HCT116 (cell line): ENCODE measurements around the gene KRT37. TPM values are rescaled to one million over a fixed set of nuclear protein-coding genes. Genes with fewer than 3 reads are reported as not detected.

ENCODE experiments used
- ATAC-seq: fragments of 200-7000 bp; cut with Tn5 transposase; 2 replicates; pipeline ENCODE4 v1.9.1; 2020; ENCODE audit warnings: mild to moderate bottlenecking, moderate library complexity
- BruUV-seq: library from RNA; stranded (reverse); fragments of 400-500 nt; replicated peaks from 2 replicates; lab custom pipeline; 2021; lab: Mats Ljungman, UMichigan
- CTCF ChIA-PET: fragments of 300-600 bp; sonication (Branson Sonifier 250); formaldehyde crosslinking; loops from one replicate; lab custom pipeline; 2021; ENCODE audit warnings: antibody characterized with exemption; lab: Charles Lee
- POLR2A ChIA-PET: fragments of 300-600, 350-600 bp; sonication (Branson Sonifier 250); formaldehyde crosslinking; loops from one replicate; lab custom pipeline; 2021; ENCODE audit warnings: antibody characterized with exemption; lab: Charles Lee
- RAD21 ChIA-PET, 2 experiments: fragments of 300-600 bp; sonication (Branson Sonifier 250); formaldehyde crosslinking; loops; one replicate each; lab custom pipeline; 2023; ENCODE audit warnings: low total read pairs in 2 of 2; ENCODE audit not compliant: uncharacterized antibody in 2 of 2, unreplicated experiment in 2 of 2, low non-redundant PET in 1 of 2; lab: Charles Lee
- DNase-seq: peaks from one replicate; pipeline ENCODE4 v3.0.0-alpha.2; 2010; ENCODE audit warnings: low read depth, low spot score
- H2AFZ ChIP-seq: fragments of 200-600 bp; shearing (Covaris generic), sonication (generic); 2 replicates; pipeline ENCODE4 v1.6.1; 2017; ENCODE audit warnings: low read depth, mixed run types, mixed read lengths, antibody characterized with exemption, low read length; ENCODE audit not compliant: poor library complexity, severe bottlenecking
- H3K27ac ChIP-seq: 2 replicates; pipeline ENCODE4 v1.5.1; 2012; ENCODE audit warnings: low read depth, low read length
- H3K27me3 ChIP-seq: fragments of 200-600 bp; sonication (generic); 2 replicates; pipeline ENCODE4 v1.6.1; 2016; ENCODE audit warnings: mixed run types, low read length, mixed read lengths; ENCODE audit not compliant: insufficient read depth
- H3K36me3 ChIP-seq, 2 experiments: fragments of 200-500 bp in 1 of 2; fragments of 200-600 bp in 1 of 2; sonication (Bioruptor generic) in 1 of 2; sonication (generic) in 1 of 2; 2 replicates each; pipeline versions ENCODE4 v1.5.1 to v1.6.1; 2014 to 2016; ENCODE audit warnings: low read length in 2 of 2, inconsistent platforms in 1 of 2, mixed read lengths in 1 of 2, mixed run types in 1 of 2; ENCODE audit not compliant: insufficient read depth in 2 of 2, control insufficient read depth in 1 of 2
- H3K4me1 ChIP-seq, 2 experiments: fragments of 200-600 bp in 1 of 2; sonication (generic) in 1 of 2; 2 replicates each; pipeline versions ENCODE4 v1.5.1 to v1.6.1; 2012 to 2017; ENCODE audit warnings: low read length in 2 of 2, inconsistent platforms in 1 of 2, mild to moderate bottlenecking in 1 of 2, mixed read lengths in 1 of 2, mixed run types in 1 of 2, moderate library complexity in 1 of 2; ENCODE audit not compliant: insufficient read depth in 2 of 2, control insufficient read depth in 1 of 2
- H3K4me2 ChIP-seq: fragments of 200-600 bp; sonication (generic); 2 replicates; pipeline ENCODE4 v1.6.1; 2017; ENCODE audit warnings: mixed run types, low read length, mixed read lengths
- H3K4me3 ChIP-seq, 2 experiments: fragments of 200-600 bp in 1 of 2; sonication (generic) in 1 of 2; replicated peaks in 1 of 2; 2 replicates each; pipeline ENCODE4 v1.5.1; 2011 to 2016; ENCODE audit warnings: low read length in 2 of 2, control low read depth in 1 of 2, low read depth in 1 of 2, mild to moderate bottlenecking in 1 of 2, mixed read lengths in 1 of 2, mixed run types in 1 of 2
- H3K79me2 ChIP-seq: fragments of 200-600 bp; sonication (generic); 2 replicates; pipeline ENCODE4 v1.6.1; 2017; ENCODE audit warnings: mild to moderate bottlenecking, mixed run types, low read length, moderate library complexity, mixed read lengths; ENCODE audit not compliant: insufficient read depth
- H3K9ac ChIP-seq: fragments of 200-600 bp; sonication (generic); 2 replicates; pipeline ENCODE4 v1.6.1; 2016; ENCODE audit warnings: low read length, mixed read lengths
- H3K9me2 ChIP-seq: fragments of 200-600 bp; sonication (generic), shearing (Covaris generic); 2 replicates; pipeline ENCODE4 v1.6.1; 2017; ENCODE audit warnings: mixed run types, mild to moderate bottlenecking, moderate library complexity; ENCODE audit not compliant: insufficient read depth
- H3K9me3 ChIP-seq, 2 experiments: fragments of 200-500 bp in 1 of 2; fragments of 200-600 bp in 1 of 2; sonication (Bioruptor generic) in 1 of 2; sonication (generic) in 1 of 2; 2 replicates each; pipeline ENCODE4 v1.6.1; 2014 to 2017; ENCODE audit warnings: low read length in 2 of 2, mixed read lengths in 2 of 2, inconsistent platforms in 1 of 2, low read depth in 1 of 2, mild to moderate bottlenecking in 1 of 2, mixed run types in 1 of 2, moderate library complexity in 1 of 2; ENCODE audit not compliant: control insufficient read depth in 1 of 2, insufficient read depth in 1 of 2
- H4K20me1 ChIP-seq: fragments of 200-600 bp; sonication (generic), shearing (Covaris generic); 2 replicates; pipeline ENCODE4 v1.6.1; 2017; ENCODE audit warnings: mixed run types, mild to moderate bottlenecking, moderate library complexity; ENCODE audit not compliant: insufficient read depth
- ATF3 ChIP-seq: IDR thresholded peaks from 2 replicates; pipeline ENCODE4 v1.6.1; 2012
- CBX3 ChIP-seq: IDR thresholded peaks from 2 replicates; pipeline ENCODE4 v1.6.1; 2012; ENCODE audit warnings: low read depth
- CEBPB ChIP-seq: IDR thresholded peaks from 2 replicates; pipeline ENCODE4 v1.6.1; 2012; ENCODE audit warnings: low read depth
- CTCF ChIP-seq, 3 experiments: fragments of 200-600 bp in 1 of 3; sonication (generic) in 1 of 3; IDR thresholded peaks in 2 of 3; conservative IDR thresholded peaks in 1 of 3; 2 replicates each; pipeline ENCODE4 v1.5.1; 2012 to 2017; ENCODE audit warnings: low read depth in 2 of 3, low read length in 2 of 3, antibody characterized with exemption in 1 of 3, borderline replicate concordance in 1 of 3, control low read depth in 1 of 3, mild to moderate bottlenecking in 1 of 3, mixed read lengths in 1 of 3, mixed run types in 1 of 3, moderate library complexity in 1 of 3; ENCODE audit not compliant: insufficient read depth in 1 of 3
- EGR1 ChIP-seq: IDR thresholded peaks from 2 replicates; pipeline ENCODE4 v1.6.1; 2012; ENCODE audit warnings: low read depth
- ELF1 ChIP-seq: IDR thresholded peaks from 2 replicates; pipeline ENCODE4 v1.6.1; 2012; ENCODE audit warnings: low read depth, borderline replicate concordance
- EZH2 ChIP-seq: fragments of 200-600 bp; sonication (generic); IDR thresholded peaks from 2 replicates; pipeline ENCODE4 v1.6.1; 2017; ENCODE audit warnings: antibody characterized with exemption, mixed run types
- EZH2phosphoT487 ChIP-seq: fragments of 200-600 bp; IDR thresholded peaks from 2 replicates; pipeline ENCODE4 v1.6.1; 2018; ENCODE audit warnings: antibody characterized with exemption, borderline replicate concordance
- JUND ChIP-seq: IDR thresholded peaks from 2 replicates; pipeline ENCODE4 v1.6.1; 2012
- MAX ChIP-seq: IDR thresholded peaks from 2 replicates; pipeline ENCODE4 v1.6.1; 2012
- POLR2A ChIP-seq: IDR thresholded peaks from 2 replicates; pipeline ENCODE4 v1.7.0; 2011; ENCODE audit warnings: borderline replicate concordance; ENCODE audit not compliant: insufficient read depth, insufficient read length; ENCODE audit errors: extremely low read depth
- POLR2AphosphoS5 ChIP-seq: IDR thresholded peaks from 2 replicates; pipeline ENCODE4 v1.6.1; 2011; ENCODE audit warnings: mild to moderate bottlenecking, low read depth, low read length, moderate library complexity
- RAD21 ChIP-seq: IDR thresholded peaks from 2 replicates; pipeline ENCODE4 v1.6.1; 2012; ENCODE audit warnings: low read depth, mild to moderate bottlenecking
- SP1 ChIP-seq: IDR thresholded peaks from 2 replicates; pipeline ENCODE4 v1.6.1; 2012; ENCODE audit warnings: low read depth
- TCF7L2 ChIP-seq: IDR thresholded peaks from 2 replicates; pipeline ENCODE4 v1.7.0; 2011; ENCODE audit warnings: borderline replicate concordance, inconsistent platforms; ENCODE audit not compliant: insufficient read depth, insufficient read length; ENCODE audit errors: extremely low read depth
- YY1 ChIP-seq: IDR thresholded peaks from 2 replicates; pipeline ENCODE4 v1.6.1; 2011; ENCODE audit warnings: low read length, low read depth, moderate library complexity, mild to moderate bottlenecking; ENCODE audit not compliant: insufficient replicate concordance; ENCODE audit errors: extremely low read depth
- ZBTB33 ChIP-seq: IDR thresholded peaks from 2 replicates; pipeline ENCODE4 v1.6.1; 2011; ENCODE audit warnings: mild to moderate bottlenecking, low read length, moderate library complexity; ENCODE audit not compliant: insufficient replicate concordance; ENCODE audit errors: extremely low read depth
- ZFX ChIP-seq: fragments of 450-650 bp; IDR thresholded peaks from 2 replicates; pipeline ENCODE4 v1.6.1; 2017
- ZNF274 ChIP-seq: fragments of 200-500 bp; sonication (Bioruptor generic); IDR thresholded peaks from 2 replicates; pipeline ENCODE4 v1.6.1; 2014; ENCODE audit warnings: mild to moderate bottlenecking, low read depth, low read length, inconsistent platforms
- intact Hi-C: fragments of 100-400 bp; cut with micrococcal nuclease; formaldehyde crosslinking; loops from 2 replicates; pipeline ENCODE4 v1.10.0; 2022
- total RNA-seq: library from RNA; stranded (reverse); gene quantifications from one replicate; pipeline ENCODE4 v1.2.1, GENCODE V29; 2021; ENCODE audit not compliant: unreplicated experiment

Gene KRT37
- total RNA-seq, 1 experiment from 2014 or later: not detected

GRCh38 chr17:41404024-41404671 lies 20.2 kb downstream of the KRT37 start:
- H3K79me2 ChIP-seq: no peaks in the 10 kb centered on the region
- peak overlapping the region; percentile 60 for H3K4me2 ChIP-seq
- H3K27ac ChIP-seq: peak overlapping the region; percentile 78
- intact Hi-C loops: loop anchor here (1.0 to 10.0 kb wide), 4 partner anchors 145 to 599 kb away; no protein-coding TSS in a partner anchor
- peaks cover 0 to 3% of the 10 kb centered on the region in 2 experiments; a peak in 1 of 4 replicates for H3K9me3 ChIP-seq
- no peak overlapping the region for H3K4me3 ChIP-seq
- CTCF ChIA-PET: interaction anchor here (1.1 to 2.9 kb wide), 5 partner anchors 14 to 259 kb away, joined by 3 to 16 read pairs (median 7); no protein-coding TSS in a partner anchor
- no peaks in the 10 kb centered on the region for H4K20me1 ChIP-seq
- POLR2A ChIA-PET: interaction anchor here (0.8 to 1.9 kb wide), 7 partner anchors 9 to 145 kb away, joined by 3 to 5 read pairs (median 3); partner anchors contain the start of gene KRT19
- no TSS peak for BruUV-seq
- no peaks in the 10 kb centered on the region for H3K9me2 ChIP-seq
- peak; percentile 99 for DNase-seq
- H2AFZ ChIP-seq: no peak overlapping the region
- ATAC-seq: peak; percentile 84
- peaks cover 43 to 73% of the 10 kb centered on the region in 2 experiments for H3K4me1 ChIP-seq
- RAD21 ChIA-PET: interaction anchor here (1.0 to 2.3 kb wide), 7 partner anchors 92 to 494 kb away, joined by 3 to 7 read pairs (median 5); no protein-coding TSS in a partner anchor
- H3K9ac ChIP-seq: peak overlapping the region; percentile 60
- H3K36me3 ChIP-seq: peaks cover 0 to 4% of the 10 kb centered on the region in 2 experiments; a peak in 1 of 4 replicates
- H3K27me3 ChIP-seq: no peaks in the 10 kb centered on the region
- TF ChIP-seq POLR2A (no peak), ATF3 (no peak; the same call in 1 of the 2 replicates), SP1 (peak; percentile 100), TCF7L2 (peak; percentile 100), EZH2 (no peak), ZFX (no peak), MAX (peak; percentile 81), CBX3 (peak; percentile 93; the same call in 1 of the 2 replicates), ZBTB33 (no peak), ELF1 (no peak; the same call in 1 of the 2 replicates), EGR1 (peak; percentile 70), CTCF (IDR thresholded peaks at IDR 0.05 in 2 of 3, conservative IDR thresholded peaks at IDR 0.05 in 1 of 3; ENCODE audit: borderline replicate concordance in 1 of 3, insufficient read depth in 1 of 3, low read depth in 2 of 3, low read length in 2 of 3) (no peak), CEBPB (peak; percentile 98), ZNF274 (no peak), YY1 (peak; percentile 62), POLR2AphosphoS5 (peak; percentile 60), JUND (peak; percentile 100), EZH2phosphoT487 (no peak), RAD21 (peak; percentile 56)
